A673 (cell line): ENCODE measurements around the gene TRAPPC10.
"Not testable (repeated sequence)": the region's sequence is repeated elsewhere in the genome, so short reads cannot be mapped to it uniquely, and the experiment has no call there.

ENCODE experiments used
- EZH2 ChIP-seq: fragments of 200-600 bp; sonication (generic); IDR thresholded peaks from 2 replicates; pipeline ENCODE4 v1.6.1; 2017; ENCODE audit warnings: borderline replicate concordance, low read depth, mild to moderate bottlenecking, mixed read lengths, antibody characterized with exemption, low read length; ENCODE audit not compliant: poor library complexity, severe bottlenecking
- TF ChIP-seq, protein P1 (sequence below): fragments of 300-800, 200-600 bp; sonication (generic); conservative IDR thresholded peaks from 2 replicates; pipeline ENCODE4 v1.5.1; 2017; ENCODE audit warnings: low read depth, mild to moderate bottlenecking, antibody characterized with exemption, low read length, moderate library complexity, mixed read lengths

GRCh38 chr21:44107026-44107501, 95.0 kb downstream of the TRAPPC10 start, which contains the start of gene PWP2:
- TF ChIP-seq, protein P1, sequence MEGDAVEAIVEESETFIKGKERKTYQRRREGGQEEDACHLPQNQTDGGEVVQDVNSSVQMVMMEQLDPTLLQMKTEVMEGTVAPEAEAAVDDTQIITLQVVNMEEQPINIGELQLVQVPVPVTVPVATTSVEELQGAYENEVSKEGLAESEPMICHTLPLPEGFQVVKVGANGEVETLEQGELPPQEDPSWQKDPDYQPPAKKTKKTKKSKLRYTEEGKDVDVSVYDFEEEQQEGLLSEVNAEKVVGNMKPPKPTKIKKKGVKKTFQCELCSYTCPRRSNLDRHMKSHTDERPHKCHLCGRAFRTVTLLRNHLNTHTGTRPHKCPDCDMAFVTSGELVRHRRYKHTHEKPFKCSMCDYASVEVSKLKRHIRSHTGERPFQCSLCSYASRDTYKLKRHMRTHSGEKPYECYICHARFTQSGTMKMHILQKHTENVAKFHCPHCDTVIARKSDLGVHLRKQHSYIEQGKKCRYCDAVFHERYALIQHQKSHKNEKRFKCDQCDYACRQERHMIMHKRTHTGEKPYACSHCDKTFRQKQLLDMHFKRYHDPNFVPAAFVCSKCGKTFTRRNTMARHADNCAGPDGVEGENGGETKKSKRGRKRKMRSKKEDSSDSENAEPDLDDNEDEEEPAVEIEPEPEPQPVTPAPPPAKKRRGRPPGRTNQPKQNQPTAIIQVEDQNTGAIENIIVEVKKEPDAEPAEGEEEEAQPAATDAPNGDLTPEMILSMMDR: not testable (repeated sequence)
- TF ChIP-seq EZH2: not testable (repeated sequence)
